Cardiac septum (tissue), 1 donor: ENCODE measurements around the gene TGM6. TPM values are rescaled to one million over a fixed set of nuclear protein-coding genes. Genes with fewer than 3 reads are reported as not detected.

Experiments
- DNase-seq: peaks from one replicate; pipeline ENCODE4 v3.0.0-alpha.2; 2020; ENCODE audit warnings: low spot score
- intact Hi-C: fragments of 100-400 bp; cut with DNase I; formaldehyde crosslinking; loops from one replicate; pipeline ENCODE4 v1.14.0; 2022
- total RNA-seq: library from RNA; stranded (reverse); fragmentation: NEBNext Ultra II Directional; extraction: Animal tissue kit (Norgen Biotek cat#: 25700); gene quantifications from one replicate; pipeline ENCODE4 v1.2.1, GENCODE V29; 2021
- donor health status: DM: no; HTN: no; CAD: no.

Gene TGM6
- total RNA-seq, 1 donor from 2014 or later, result not detected

DNA sequence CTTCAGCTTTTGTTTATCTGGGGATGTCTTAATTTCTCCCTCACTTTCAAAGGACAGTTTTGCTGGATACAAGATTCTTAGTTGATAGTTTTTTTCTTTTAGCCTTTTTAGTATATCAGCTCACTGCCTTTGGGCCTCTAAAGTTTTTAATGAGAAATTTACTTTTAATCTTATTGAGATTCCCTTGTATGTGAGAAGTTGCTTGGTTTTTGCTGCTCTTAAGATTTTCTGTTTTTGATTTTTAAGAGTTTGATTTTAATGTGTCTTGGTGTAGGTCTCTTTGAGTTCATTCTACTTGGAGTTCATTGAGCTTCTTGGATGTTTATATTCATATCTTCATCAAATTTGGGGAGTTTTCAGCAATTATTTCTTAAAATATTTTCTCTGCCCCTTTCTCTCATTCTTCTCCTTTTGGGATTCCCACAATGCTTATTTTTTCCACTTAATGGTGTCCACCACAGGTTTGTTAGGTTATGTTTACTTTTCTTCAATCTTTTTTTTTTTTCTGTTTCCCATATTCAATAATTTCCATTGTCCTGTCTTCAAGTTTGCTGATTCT is 19.6 kb upstream of the TGM6 start:
- intact Hi-C loops, result no loop called here
- DNase-seq, result no peak

DNA sequence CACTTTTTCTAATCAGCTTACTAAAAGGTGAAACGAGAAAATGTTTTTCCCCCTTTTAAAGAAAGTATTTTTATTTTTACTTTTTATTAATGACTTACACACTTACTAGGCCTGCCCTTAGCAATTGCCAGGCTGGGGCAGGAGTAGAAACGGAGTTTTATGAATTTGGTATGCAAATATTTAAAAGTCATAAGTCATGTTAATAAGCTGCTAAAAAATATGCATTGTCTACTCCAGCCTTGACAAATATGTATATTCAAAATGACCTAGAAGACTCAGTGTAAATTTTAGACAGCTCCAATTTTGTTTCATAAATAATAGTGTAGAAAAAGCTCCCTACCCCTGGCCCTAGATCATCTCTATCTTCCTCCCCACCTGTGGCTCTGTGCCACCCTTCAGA is 17.5 kb upstream of the TGM6 start:
- DNase-seq, result no peak
- intact Hi-C loops, result no loop called here

DNA sequence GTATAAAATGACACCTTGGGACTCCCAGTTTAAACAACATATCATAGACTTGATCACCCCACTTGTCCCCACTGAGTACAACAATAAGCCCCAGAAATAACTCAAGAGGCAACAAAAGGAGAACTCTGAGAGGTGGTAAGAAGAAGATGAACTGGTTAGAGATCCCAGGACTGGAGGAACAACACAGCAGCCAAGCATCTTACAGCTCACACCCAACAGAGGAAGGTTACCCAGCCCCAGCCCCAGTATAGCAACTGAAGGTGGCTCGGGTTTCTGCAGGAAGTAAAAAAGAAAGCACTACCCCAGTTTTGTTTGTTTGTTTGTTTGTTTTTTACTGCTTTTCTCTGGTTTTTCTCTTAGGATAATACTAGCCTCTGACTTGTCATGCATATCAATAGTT is 17.1 kb upstream of the TGM6 start:
- intact Hi-C loops, result no loop called here
- no peak for DNase-seq

DNA sequence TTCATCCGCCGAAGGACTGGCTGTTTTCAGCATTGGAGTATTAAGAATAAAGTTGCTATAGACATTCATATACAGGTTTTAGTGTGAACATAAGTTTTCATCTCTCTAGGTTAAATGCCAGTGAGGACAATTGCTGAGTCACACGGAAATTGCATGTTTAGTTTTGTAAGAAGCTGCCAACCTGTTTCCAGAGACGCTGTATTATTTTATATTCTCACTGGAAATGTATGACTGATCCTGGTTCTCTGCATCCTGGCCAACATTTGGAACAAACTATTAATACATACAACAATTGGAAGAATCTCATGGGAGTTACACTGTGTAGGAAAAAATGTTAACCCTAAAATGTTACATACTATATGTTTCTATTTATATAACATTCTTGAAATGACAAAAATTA is 16.7 kb upstream of the TGM6 start:
- intact Hi-C loops, result no loop called here
- no peak for DNase-seq

GRCh38 chr20:2365091-2365490 is 15.6 kb upstream of the TGM6 start:
- DNase-seq, result no peak
- intact Hi-C loops, result no loop called here

- no peak for DNase-seq
- intact Hi-C loops, result no loop called here
Measured at GRCh38 chr20:2365666-2366065, 15.0 kb upstream of the TGM6 start.

DNA sequence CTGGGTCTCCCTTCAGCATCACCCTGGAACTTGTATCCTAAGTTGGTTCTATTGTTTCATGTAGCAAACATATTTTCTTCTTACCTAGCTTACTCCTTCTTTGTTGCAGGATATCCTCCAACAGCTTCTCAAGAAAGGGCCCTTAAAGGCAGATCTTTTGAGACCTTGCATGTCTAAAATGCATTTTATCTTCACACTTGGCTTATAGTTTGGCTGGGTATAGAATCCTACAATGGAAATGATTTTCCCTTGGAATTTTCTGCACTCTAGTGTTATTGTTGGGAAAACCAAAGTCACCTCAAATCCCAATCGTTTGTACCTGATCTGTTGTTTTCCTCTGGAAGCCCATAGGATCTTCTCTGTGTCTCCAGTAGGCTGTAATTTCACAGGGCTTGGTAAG is 12.1 kb upstream of the TGM6 start:
- DNase-seq, result no peak
- intact Hi-C loops, result no loop called here

- intact Hi-C loops, result no loop called here
- DNase-seq, result no peak
Measured at GRCh38 chr20:2373098-2373497, 7.6 kb upstream of the TGM6 start.

GRCh38 chr20:2374346-2375125 is 6.2 kb upstream of the TGM6 start:
- no peak for DNase-seq
- intact Hi-C loops, result no loop called here

DNA sequence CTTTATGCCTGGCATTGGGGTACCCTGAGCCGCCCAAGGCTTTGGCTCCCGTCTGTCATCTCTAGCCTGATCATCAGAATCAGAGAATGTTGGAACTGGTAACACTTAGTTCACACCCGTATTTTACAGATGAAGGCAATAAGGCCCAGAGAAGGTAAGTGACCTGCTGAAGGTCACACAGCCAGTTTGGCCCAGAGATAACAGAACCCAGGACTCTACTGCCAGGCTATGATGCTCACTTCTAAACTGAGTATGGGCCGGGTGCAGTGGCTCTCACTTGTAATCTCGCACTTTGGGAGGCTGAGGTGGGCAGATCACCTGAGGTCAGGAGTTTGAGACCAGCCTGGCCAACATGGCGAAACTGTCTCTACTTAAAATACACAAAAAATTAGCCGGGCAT is 1.8 kb upstream of the TGM6 start:
- DNase-seq, result no peak
- intact Hi-C loops, result no loop called here

DNA sequence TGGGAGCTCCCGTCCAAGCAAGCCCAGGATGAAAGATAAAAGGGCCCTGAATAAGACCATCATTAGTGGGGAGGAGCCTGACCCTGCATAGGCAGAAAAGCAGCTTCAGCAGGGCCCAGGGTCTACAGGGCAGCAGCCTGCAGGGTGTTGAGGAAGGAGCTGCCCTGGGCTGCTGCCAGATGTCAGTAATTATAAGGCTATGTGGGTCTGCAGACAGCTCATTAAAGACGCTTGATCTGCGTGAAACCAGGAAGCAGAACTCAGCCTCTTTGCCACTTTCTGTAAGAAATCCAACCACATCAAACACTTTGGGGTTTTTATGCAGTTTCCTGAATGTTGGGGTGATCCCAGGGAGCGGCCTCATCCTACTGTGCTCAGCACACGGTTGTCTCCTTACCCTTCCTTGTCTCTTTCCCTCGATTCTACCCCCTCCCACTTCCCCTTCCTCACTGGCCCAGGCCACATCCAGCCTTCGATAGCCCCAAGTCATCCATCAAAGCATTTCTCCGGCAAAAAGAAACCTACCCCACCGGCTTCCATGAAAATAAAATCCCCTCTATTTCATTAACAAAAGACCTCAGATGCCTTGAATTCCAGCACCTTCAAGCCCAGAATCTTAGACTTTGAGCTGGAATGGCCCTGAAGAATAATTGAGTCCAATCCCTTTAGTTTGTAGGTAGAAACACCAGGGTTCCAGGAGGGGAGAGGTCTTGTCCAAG is 1.0 kb upstream of the TGM6 start:
- intact Hi-C loops, result no loop called here

GRCh38 chr20:2381303-2381702 is 602 bp downstream of the TGM6 start:
- intact Hi-C loops, result no loop called here
- no peak for DNase-seq

More for the DNA sequence above, 1.0 kb upstream of the TGM6 start:
- DNase-seq, result no peak

GRCh38 chr20:2382833-2383232 is 2.1 kb downstream of the TGM6 start:
- no peak for DNase-seq
- intact Hi-C loops, result no loop called here

DNA sequence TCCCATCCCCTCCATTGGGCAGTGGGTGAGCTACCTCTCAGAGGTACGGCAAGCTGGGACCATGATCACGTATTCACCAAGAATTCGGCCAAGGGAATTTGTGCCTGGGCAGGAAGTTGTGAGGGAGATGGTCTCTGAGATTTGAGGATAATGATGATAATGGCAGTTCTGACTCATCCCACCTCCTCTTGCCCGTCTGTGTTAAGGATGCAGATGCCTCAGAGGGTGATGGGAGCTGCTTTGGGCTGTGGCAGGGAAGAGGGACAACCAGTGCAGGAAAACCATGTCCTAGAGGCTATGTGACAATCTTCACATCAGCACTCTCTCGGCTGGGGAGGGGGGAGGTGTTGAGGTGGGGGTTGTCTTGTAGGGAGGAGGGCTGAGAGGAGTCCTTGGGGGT is 4.3 kb downstream of the TGM6 start:
- DNase-seq, result no peak
- intact Hi-C loops, result no loop called here

DNA sequence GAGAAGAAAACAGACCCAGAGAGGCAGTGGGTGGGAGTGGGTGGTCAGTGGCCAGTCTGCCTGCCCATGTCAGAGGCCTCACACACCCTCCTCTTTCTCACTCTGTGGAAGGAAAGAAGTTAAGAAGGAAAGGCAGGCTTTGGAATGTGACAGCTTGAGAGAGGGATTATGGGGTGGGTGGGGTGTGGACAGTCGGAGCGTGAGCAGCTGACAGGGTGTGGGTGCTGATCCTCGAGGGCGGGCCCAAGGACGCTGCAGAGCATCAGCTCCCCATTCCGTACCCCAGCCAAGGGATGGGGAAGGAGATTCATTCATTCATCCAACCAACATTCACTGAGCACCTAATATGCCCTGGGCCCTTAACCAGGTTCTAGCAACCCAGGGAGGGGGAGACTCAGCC is 4.8 kb downstream of the TGM6 start:
- intact Hi-C loops, result no loop called here
- no peak for DNase-seq

DNA sequence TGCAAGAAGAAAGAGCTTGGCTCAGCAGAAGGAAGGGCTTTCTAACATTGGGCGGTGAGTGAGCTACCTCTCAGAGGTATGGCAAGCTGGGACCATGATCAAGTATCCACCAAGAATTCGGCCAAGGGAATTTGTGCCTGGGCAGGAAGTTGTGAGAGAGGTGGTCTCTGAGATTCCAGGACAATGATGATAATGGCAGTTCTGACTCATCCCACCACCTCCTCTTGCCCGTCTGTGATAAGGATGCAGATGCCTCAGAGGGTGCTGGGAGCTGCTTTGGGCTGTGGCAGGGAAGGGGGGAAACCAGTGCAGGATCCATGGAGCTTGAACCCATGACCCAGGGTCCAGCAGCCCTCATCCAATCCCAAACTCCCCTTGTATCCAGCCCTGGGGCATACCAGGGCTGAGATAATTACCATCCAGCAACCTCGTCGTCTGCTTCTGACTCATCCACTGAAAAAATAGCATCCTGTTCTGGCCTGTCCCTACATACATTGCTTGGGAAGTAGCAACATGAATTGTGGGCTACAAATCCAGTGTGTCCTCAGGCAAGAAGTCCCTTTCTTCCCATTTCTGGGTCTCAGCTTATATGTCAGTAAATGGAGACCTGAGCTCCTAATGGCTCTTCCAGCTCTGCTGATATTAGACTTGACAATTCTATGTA is 5.9 kb downstream of the TGM6 start:
- DNase-seq, result no peak
- intact Hi-C loops, result no loop called here

DNA sequence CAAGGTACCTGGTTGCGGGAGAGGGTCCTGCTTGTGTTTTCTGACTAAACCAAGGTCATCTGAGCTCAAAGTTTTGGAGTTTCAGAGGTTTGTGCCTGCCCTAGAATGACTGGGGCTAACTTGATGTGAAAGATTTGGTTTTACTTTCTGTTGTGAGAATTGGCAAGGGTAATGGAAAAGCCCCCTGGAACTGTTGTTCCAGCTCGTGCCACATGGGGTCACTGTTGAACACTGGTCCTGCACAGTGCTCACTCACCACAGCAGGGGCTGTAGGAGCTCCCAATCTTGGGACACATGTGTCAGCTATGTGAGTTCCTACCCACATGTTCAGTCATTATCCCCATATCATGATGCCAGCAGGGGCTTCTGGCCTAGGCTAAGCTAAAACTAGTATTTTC is 6.5 kb downstream of the TGM6 start:
- DNase-seq, result no peak
- intact Hi-C loops, result no loop called here

GRCh38 chr20:2387580-2387979 is 6.9 kb downstream of the TGM6 start:
- intact Hi-C loops, result no loop called here
- DNase-seq, result no peak

DNA sequence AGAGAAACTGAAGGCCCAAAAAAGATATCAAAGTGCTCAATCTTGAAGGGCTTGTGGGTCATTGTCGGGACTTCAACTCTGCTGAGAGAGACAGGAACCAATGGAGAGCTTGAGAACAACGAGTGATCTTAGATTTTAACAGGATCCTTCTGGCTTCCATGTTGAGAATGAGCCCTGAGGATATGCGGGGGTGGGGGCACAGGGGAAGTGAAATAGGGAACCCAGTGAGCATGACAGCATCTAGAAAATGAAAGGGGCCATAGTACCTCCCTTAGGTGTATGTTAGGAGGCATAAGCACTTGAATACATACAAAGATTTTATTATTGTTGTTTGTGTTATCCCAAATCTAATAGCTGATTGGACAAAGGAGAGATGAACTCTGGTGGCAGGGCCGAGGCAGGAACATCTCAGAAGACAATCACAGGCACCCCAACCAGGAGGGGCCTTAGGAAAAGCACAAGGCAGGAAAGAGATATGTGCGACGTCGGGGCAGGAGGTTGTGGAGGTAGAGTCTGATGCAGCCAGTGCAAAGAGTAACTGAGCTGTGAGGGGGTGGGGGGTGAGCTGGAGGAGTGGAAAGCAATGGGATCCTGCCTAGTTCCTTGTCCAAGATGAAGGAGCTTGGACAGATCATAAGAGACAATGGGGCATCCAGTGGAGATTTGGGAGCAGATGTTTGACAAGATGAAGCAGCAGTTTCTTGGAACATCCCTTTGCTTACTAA is 10.4 kb downstream of the TGM6 start:
- DNase-seq, result no peak
- intact Hi-C loops, result no loop called here
